Trophoblast cell (in vitro differentiated cells and primary cell): ENCODE measurements around the gene EXOSC9.

ENCODE experiments used
- DNase-seq, 2 donors: peaks; one replicate each; pipeline ENCODE4 v3.0.0-alpha.2; 2016
- H2AFZ ChIP-seq: 2 replicates; pipeline ENCODE4 v1.6.1; 2013; ENCODE audit warnings: low read length, moderate library complexity, mild to moderate bottlenecking; ENCODE audit not compliant: insufficient read depth, poor library complexity
- H2AK5ac ChIP-seq: 2 replicates; pipeline ENCODE4 v1.6.1; 2013; ENCODE audit warnings: mild to moderate bottlenecking, low read length
- H2BK120ac ChIP-seq: 2 replicates; pipeline ENCODE4 v1.6.1; 2013; ENCODE audit warnings: low read length, mild to moderate bottlenecking, moderate library complexity; ENCODE audit not compliant: insufficient read depth, poor library complexity
- H2BK12ac ChIP-seq: 2 replicates; pipeline ENCODE4 v1.6.1; 2013; ENCODE audit warnings: mild to moderate bottlenecking, low read length, moderate library complexity
- H2BK5ac ChIP-seq: 2 replicates; pipeline ENCODE4 v1.6.1; 2013; ENCODE audit warnings: low read length, low read depth, moderate library complexity, mild to moderate bottlenecking; ENCODE audit not compliant: poor library complexity
- H3K14ac ChIP-seq: 2 replicates; pipeline ENCODE4 v1.6.1; 2013; ENCODE audit warnings: mild to moderate bottlenecking, low read length
- H3K18ac ChIP-seq: 2 replicates; pipeline ENCODE4 v1.6.1; 2013; ENCODE audit warnings: mild to moderate bottlenecking, low read length
- H3K23ac ChIP-seq: 2 replicates; pipeline ENCODE4 v1.6.1; 2013; ENCODE audit warnings: low read length
- H3K27ac ChIP-seq: 2 replicates; pipeline ENCODE4 v1.5.1; 2013; ENCODE audit warnings: low read depth, mild to moderate bottlenecking, inconsistent platforms, low read length, moderate library complexity
- H3K27me3 ChIP-seq: 2 replicates; pipeline ENCODE4 v1.6.1; 2013; ENCODE audit warnings: inconsistent platforms, mild to moderate bottlenecking, low read length, moderate library complexity; ENCODE audit not compliant: insufficient read depth
- H3K36me3 ChIP-seq, 2 experiments: 1 replicate in 1 of 2; 2 replicates in 1 of 2; pipeline ENCODE4 v1.6.1; 2013; ENCODE audit warnings: low read length in 2 of 2, mild to moderate bottlenecking in 2 of 2, moderate library complexity in 1 of 2; ENCODE audit not compliant: insufficient read depth in 2 of 2, control insufficient read depth in 1 of 2
- H3K4ac ChIP-seq: 2 replicates; pipeline ENCODE4 v1.6.1; 2013; ENCODE audit warnings: low read depth, mild to moderate bottlenecking, low read length, moderate library complexity
- H3K4me1 ChIP-seq, 2 experiments: 1 replicate in 1 of 2; 2 replicates in 1 of 2; pipeline ENCODE4 v1.6.1; 2013; ENCODE audit warnings: low read length in 2 of 2, mild to moderate bottlenecking in 2 of 2, moderate library complexity in 1 of 2; ENCODE audit not compliant: insufficient read depth in 2 of 2, control insufficient read depth in 1 of 2
- H3K4me2 ChIP-seq: 2 replicates; pipeline ENCODE4 v1.6.1; 2013; ENCODE audit warnings: inconsistent platforms, mild to moderate bottlenecking, low read length, moderate library complexity
- H3K4me3 ChIP-seq: 2 replicates; pipeline ENCODE4 v1.5.1; 2013; ENCODE audit warnings: mild to moderate bottlenecking, low read depth, low read length, inconsistent platforms
- H3K79me1 ChIP-seq: one replicate; pipeline ENCODE4 v1.6.1; 2013; ENCODE audit warnings: low read length
- H3K79me2 ChIP-seq: 2 replicates; pipeline ENCODE4 v1.6.1; 2013; ENCODE audit warnings: low read length, mild to moderate bottlenecking; ENCODE audit not compliant: control insufficient read depth, insufficient read depth, poor library complexity
- H3K9ac ChIP-seq: 2 replicates; pipeline ENCODE4 v1.6.1; 2013; ENCODE audit warnings: mild to moderate bottlenecking, low read length
- H3K9me3 ChIP-seq: 2 replicates; pipeline ENCODE4 v1.6.1; 2013; ENCODE audit warnings: low read depth, mild to moderate bottlenecking, control low read depth, inconsistent platforms, low read length; ENCODE audit not compliant: insufficient read depth
- H4K12ac ChIP-seq: 2 replicates; pipeline ENCODE4 v1.6.1; 2013; ENCODE audit warnings: low read depth, mild to moderate bottlenecking, low read length, moderate library complexity
- H4K8ac ChIP-seq: 2 replicates; pipeline ENCODE4 v1.6.1; 2013; ENCODE audit warnings: low read depth, mild to moderate bottlenecking, low read length, moderate library complexity
- H4K91ac ChIP-seq: one replicate; pipeline ENCODE4 v1.6.1; 2013; ENCODE audit warnings: low read depth, mild to moderate bottlenecking, low read length, moderate library complexity
- WGBS: extraction: QIAGEN DNeasy Blood & Tissue Kit; methylation state at CpG from one replicate; pipeline ENCODE4 v1.1.7; 2013; ENCODE audit warnings: missing lambda C conversion rate; ENCODE audit not compliant: insufficient read length, insufficient coverage; ENCODE audit errors: extremely low coverage; 5-methylcytosine and 5-hydroxymethylcytosine counted together

EXOSC9 gene

GRCh38 chr4:121788896-121789295 is 12.2 kb upstream of the EXOSC9 start:
- no peaks in the 10 kb centered on the region for H3K79me2 ChIP-seq
- no CpG with 5 or more reads among the region's 2 CpGs for WGBS
- no peak overlapping the region for H2BK120ac ChIP-seq
- no peak for DNase-seq
- no peaks in the 10 kb centered on the region for H3K79me1 ChIP-seq
- H2AK5ac ChIP-seq, result no peak overlapping the region
- no peak overlapping the region for H2BK12ac ChIP-seq
- H3K4me3 ChIP-seq, result no peak overlapping the region
- no peak overlapping the region for H3K14ac ChIP-seq
- no peak overlapping the region for H4K91ac ChIP-seq
- H3K9ac ChIP-seq, result no peak overlapping the region
- no peak overlapping the region for H2AFZ ChIP-seq
- H3K4me2 ChIP-seq, result no peak overlapping the region
- H4K8ac ChIP-seq, result no peak overlapping the region
- no peak overlapping the region for H3K18ac ChIP-seq
- H3K23ac ChIP-seq, result no peak overlapping the region
- H4K12ac ChIP-seq, result no peak overlapping the region
- no peak overlapping the region for H3K27ac ChIP-seq
- H3K36me3 ChIP-seq, result no peaks in the 10 kb centered on the region
- H3K27me3 ChIP-seq, result no peaks in the 10 kb centered on the region
- no peak overlapping the region for H3K4ac ChIP-seq
- no peaks in the 10 kb centered on the region for H3K4me1 ChIP-seq
- H3K9me3 ChIP-seq, result no peaks in the 10 kb centered on the region
- H2BK5ac ChIP-seq, result no peak overlapping the region

- Histone ChIP-seq H3K18ac (no peak overlapping the region), H3K23ac (no peak overlapping the region), H3K4ac (no peak overlapping the region), H2BK120ac (no peak overlapping the region), H2BK5ac (no peak overlapping the region), H4K8ac (no peak overlapping the region), H3K9me3 (no peaks in the 10 kb centered on the region), H4K91ac (no peak overlapping the region), H3K4me2 (no peak overlapping the region), H3K79me2 (no peaks in the 10 kb centered on the region), H3K9ac (no peak overlapping the region), H3K27me3 (no peaks in the 10 kb centered on the region), H2AK5ac (no peak overlapping the region), H3K4me1 (no peaks in the 10 kb centered on the region), H3K14ac (no peak overlapping the region), H2BK12ac (no peak overlapping the region), H3K27ac (no peak overlapping the region), H3K79me1 (no peaks in the 10 kb centered on the region), H2AFZ (no peak overlapping the region), H4K12ac (no peak overlapping the region), H3K36me3 (no peaks in the 10 kb centered on the region), H3K4me3 (no peak overlapping the region)
- whole genome bisulfite sequencing, result no CpG with 5 or more reads among the region's 1 CpG
- DNase-seq, result no peak
Observed at GRCh38 chr4:121789455-121789854, 11.7 kb upstream of the EXOSC9 start.

- Histone ChIP-seq H4K91ac (no peak overlapping the region), H3K23ac (no peak overlapping the region), H3K4ac (no peak overlapping the region), H3K4me3 (no peak overlapping the region), H3K9me3 (no peaks in the 10 kb centered on the region), H3K79me2 (no peaks in the 10 kb centered on the region), H2BK120ac (no peak overlapping the region), H3K36me3 (no peaks in the 10 kb centered on the region), H3K4me2 (no peak overlapping the region), H3K14ac (no peak overlapping the region), H4K12ac (no peak overlapping the region), H4K8ac (no peak overlapping the region), H3K18ac (no peak overlapping the region), H3K9ac (no peak overlapping the region), H3K27ac (no peak overlapping the region), H2AFZ (no peak overlapping the region), H2AK5ac (no peak overlapping the region), H3K27me3 (no peaks in the 10 kb centered on the region), H2BK12ac (no peak overlapping the region), H3K4me1 (no peaks in the 10 kb centered on the region), H3K79me1 (no peaks in the 10 kb centered on the region), H2BK5ac (no peak overlapping the region)
- no peak for DNase-seq
- 100% methylated on average over 1 of the region's 3 CpGs for WGBS
Observed at GRCh38 chr4:121789960-121790829, 10.9 kb upstream of the EXOSC9 start.

GRCh38 chr4:121790976-121791375 is 10.1 kb upstream of the EXOSC9 start:
- H3K4me2 ChIP-seq, result no peak overlapping the region
- H2BK120ac ChIP-seq, result no peak overlapping the region
- H3K27me3 ChIP-seq, result no peaks in the 10 kb centered on the region
- no peak overlapping the region for H3K9ac ChIP-seq
- no peak overlapping the region for H3K4me3 ChIP-seq
- no peak overlapping the region for H2AK5ac ChIP-seq
- no peak for DNase-seq
- no peak overlapping the region for H3K4ac ChIP-seq
- no peaks in the 10 kb centered on the region for H3K79me2 ChIP-seq
- no peak overlapping the region for H2BK12ac ChIP-seq
- H3K9me3 ChIP-seq, result no peaks in the 10 kb centered on the region
- H4K12ac ChIP-seq, result no peak overlapping the region
- no peak overlapping the region for H4K8ac ChIP-seq
- H4K91ac ChIP-seq, result no peak overlapping the region
- no peak overlapping the region for H2BK5ac ChIP-seq
- no peaks in the 10 kb centered on the region for H3K4me1 ChIP-seq
- H3K79me1 ChIP-seq, result no peaks in the 10 kb centered on the region
- H3K23ac ChIP-seq, result no peak overlapping the region
- no peaks in the 10 kb centered on the region for H3K36me3 ChIP-seq
- H3K18ac ChIP-seq, result no peak overlapping the region
- no peak overlapping the region for H3K27ac ChIP-seq
- H2AFZ ChIP-seq, result no peak overlapping the region
- no peak overlapping the region for H3K14ac ChIP-seq
